ENCODE data around the gene CFAP92.
"Not testable (repeated sequence)": the region's sequence is repeated elsewhere in the genome, so short reads cannot be mapped to it uniquely, and the experiment has no call there.

CFAP92 gene

GRCh38 chr3:128880455-128880854 is 113.4 kb downstream of the CFAP92 start:
- DNase-seq, result not testable (repeated sequence)

- DNase-seq, result peak; percentile 35
Observed at GRCh38 chr3:128879991-128880390, 113.9 kb downstream of the CFAP92 start.

- DNase-seq, result peak; percentile 99
Observed at GRCh38 chr3:128879125-128879969, 114.5 kb downstream of the CFAP92 start, which contains the start of gene ACAD9. Gene ACAD9 (plus strand): TSS chr3:128879620. CDS start chr3:128879692, 72 bp downstream.

- DNase-seq, result peak; percentile 30
Observed at GRCh38 chr3:128878556-128879124, 115.2 kb downstream of the CFAP92 start.

- DNase-seq, result no peak
Observed at GRCh38 chr3:128878011-128878457, 115.8 kb downstream of the CFAP92 start.

- peak; percentile 72 for DNase-seq
Observed at GRCh38 chr3:128875556-128876120, 118.2 kb downstream of the CFAP92 start.

GRCh38 chr3:128874481-128875180 is 119.2 kb downstream of the CFAP92 start:
- DNase-seq, result no peak

GRCh38 chr3:128873244-128874022 is 120.4 kb downstream of the CFAP92 start:
- no peak for DNase-seq

GRCh38 chr3:128872744-128873143 is 121.1 kb downstream of the CFAP92 start:
- no peak for DNase-seq

- DNase-seq, result no peak
Observed at GRCh38 chr3:128872282-128872681, 121.6 kb downstream of the CFAP92 start.

- DNase-seq, result no peak
Observed at GRCh38 chr3:128870347-128870746, 123.5 kb downstream of the CFAP92 start.

- DNase-seq, result no peak
Observed at GRCh38 chr3:128867200-128868125, 126.4 kb downstream of the CFAP92 start.

- not testable (repeated sequence) for DNase-seq
Observed at GRCh38 chr3:128864849-128865804, 128.7 kb downstream of the CFAP92 start.

GRCh38 chr3:128864351-128864811 is 129.5 kb downstream of the CFAP92 start:
- no peak for DNase-seq

GRCh38 chr3:128863560-128863959 is 130.3 kb downstream of the CFAP92 start:
- DNase-seq, result peak; percentile 54

GRCh38 chr3:128861491-128861890 is 132.4 kb downstream of the CFAP92 start:
- no peak for DNase-seq

Measured in stimulated activated CD8-positive, alpha-beta memory T cell treated with anti-CD3 and anti-CD28 coated beads, Interleukin-4, amount 100 ng/mL, for 48 hours (primary cell).